ENCODE data around the gene PHF21B. TPM values are rescaled to one million over a fixed set of nuclear protein-coding genes. Genes with fewer than 3 reads are reported as not detected.

Gene PHF21B
- polyA plus RNA-seq, 1 donor (not counting 4 experiments of a cell fraction or from before 2014, with no cell fraction given), result not detected

- Histone ChIP-seq H3K27ac (ENCODE audit: control insufficient read depth, insufficient read depth, low read length) (no peak overlapping the region), H3K4me3 (ENCODE audit: control insufficient read depth in 2 of 3, extremely low read depth in 1 of 3, insufficient read depth in 2 of 3, low read depth in 1 of 3, low read length in 3 of 3) (no peak overlapping the region), H3K79me2 (ENCODE audit: control insufficient read depth, insufficient read depth, low read length) (no peaks in the 10 kb centered on the region), H3K9me3 (ENCODE audit: control insufficient read depth, low read depth, low read length) (no peaks in the 10 kb centered on the region), H4K20me1 (ENCODE audit: control insufficient read depth, extremely low read depth, insufficient read depth, low read length) (no peaks in the 10 kb centered on the region), H3K4me2 (ENCODE audit: control insufficient read depth, extremely low read depth, insufficient read depth, low read depth, low read length) (no peak overlapping the region), H3K9ac (ENCODE audit: control insufficient read depth, extremely low read depth, insufficient read depth, low read length) (no peak overlapping the region), H2AFZ (ENCODE audit: control insufficient read depth, low read length) (no peak overlapping the region), H3K36me3 (ENCODE audit: control insufficient read depth in 2 of 2, extremely low read depth in 1 of 2, insufficient read depth in 2 of 2, low read length in 2 of 2) (no peaks in the 10 kb centered on the region), H3K4me1 (ENCODE audit: control insufficient read depth, extremely low read depth, insufficient read depth, low read length) (no peaks in the 10 kb centered on the region), H3K27me3 (ENCODE audit: control insufficient read depth, extremely low read depth, insufficient read depth, low read length) (peaks cover 13% of the 10 kb centered on the region), H3K9me1 (ENCODE audit: control insufficient read depth, extremely low read depth, insufficient read depth, low read length) (no peaks in the 10 kb centered on the region)
- dilution Hi-C loops (cut with MboI; ENCODE audit: extremely low pct_ligation_motif_present, low sequenced_read_pairs), result no loop called here
- TF ChIP-seq EZH2 (IDR thresholded peaks at IDR 0.05; ENCODE audit: low read length) (no peak), CTCF (optimal IDR thresholded peaks at IDR 0.05 in 1 of 3, IDR thresholded peaks at IDR 0.05 in 1 of 3, conservative IDR thresholded peaks at IDR 0.05 in 1 of 3; ENCODE audit: extremely low read depth in 1 of 3, insufficient read depth in 2 of 3, low read length in 3 of 3) (no peak)
- DNase-seq (ENCODE audit: low read depth, low spot score) (no peak), FAIRE-seq (no peak)
These were observed 41.1 kb downstream of the PHF21B start for GRCh38 chr22:44968736-44969135.

- TF ChIP-seq EZH2 (IDR thresholded peaks at IDR 0.05; ENCODE audit: low read length) (no peak), CTCF (optimal IDR thresholded peaks at IDR 0.05 in 1 of 3, IDR thresholded peaks at IDR 0.05 in 1 of 3, conservative IDR thresholded peaks at IDR 0.05 in 1 of 3; ENCODE audit: extremely low read depth in 1 of 3, insufficient read depth in 2 of 3, low read length in 3 of 3) (no peak)
- no peak overlapping the region for H3K4me3 ChIP-seq (ENCODE audit: control insufficient read depth in 2 of 3, extremely low read depth in 1 of 3, insufficient read depth in 2 of 3, low read depth in 1 of 3, low read length in 3 of 3)
These were observed 44.6 kb downstream of the PHF21B start for GRCh38 chr22:44965171-44965570.

More at GRCh38 chr22:44965171-44965570, 44.6 kb downstream of the PHF21B start:
- no peak for DNase-seq (ENCODE audit: low read depth, low spot score)
- Histone ChIP-seq H3K9me3 (ENCODE audit: control insufficient read depth, low read depth, low read length) (no peaks in the 10 kb centered on the region), H3K79me2 (ENCODE audit: control insufficient read depth, insufficient read depth, low read length) (no peaks in the 10 kb centered on the region), H3K27me3 (ENCODE audit: control insufficient read depth, extremely low read depth, insufficient read depth, low read length) (no peaks in the 10 kb centered on the region), H4K20me1 (ENCODE audit: control insufficient read depth, extremely low read depth, insufficient read depth, low read length) (no peaks in the 10 kb centered on the region), H3K27ac (ENCODE audit: control insufficient read depth, insufficient read depth, low read length) (no peak overlapping the region), H3K4me2 (ENCODE audit: control insufficient read depth, extremely low read depth, insufficient read depth, low read depth, low read length) (no peak overlapping the region), H3K9ac (ENCODE audit: control insufficient read depth, extremely low read depth, insufficient read depth, low read length) (no peak overlapping the region), H2AFZ (ENCODE audit: control insufficient read depth, low read length) (no peak overlapping the region), H3K4me1 (ENCODE audit: control insufficient read depth, extremely low read depth, insufficient read depth, low read length) (no peaks in the 10 kb centered on the region), H3K36me3 (ENCODE audit: control insufficient read depth in 2 of 2, extremely low read depth in 1 of 2, insufficient read depth in 2 of 2, low read length in 2 of 2) (no peaks in the 10 kb centered on the region), H3K9me1 (ENCODE audit: control insufficient read depth, extremely low read depth, insufficient read depth, low read length) (no peaks in the 10 kb centered on the region)
- dilution Hi-C loops (cut with MboI; ENCODE audit: extremely low pct_ligation_motif_present, low sequenced_read_pairs), result no loop called here
- FAIRE-seq, result no peak

All from keratinocyte (primary cell).